ENCODE data around the gene IL18BP.

Gene IL18BP

GRCh38 chr11:72013765-72014711 is 15.3 kb downstream of the IL18BP start:
- no peak for DNase-seq

- no peak for DNase-seq
Observed at GRCh38 chr11:72014761-72015320, 16.1 kb downstream of the IL18BP start.

- DNase-seq, result no peak
Observed at GRCh38 chr11:72015511-72016061, 16.9 kb downstream of the IL18BP start.

GRCh38 chr11:72018171-72018570 is 19.5 kb downstream of the IL18BP start:
- no peak for DNase-seq

- no peak for DNase-seq
Observed at GRCh38 chr11:72023335-72023734, 24.6 kb downstream of the IL18BP start.

- DNase-seq, result no peak
Observed at GRCh38 chr11:72024069-72024754, 25.5 kb downstream of the IL18BP start.

- DNase-seq, result no peak
Observed at GRCh38 chr11:72026090-72026489, 27.4 kb downstream of the IL18BP start.

- no peak for DNase-seq
Observed at GRCh38 chr11:72030472-72031045, 31.9 kb downstream of the IL18BP start.

- peak; percentile 63 for DNase-seq
Observed at GRCh38 chr11:72036687-72037086, 38.0 kb downstream of the IL18BP start.

GRCh38 chr11:72037554-72038311 is 39.0 kb downstream of the IL18BP start:
- DNase-seq, result peak; percentile 34

GRCh38 chr11:72038491-72038890 is 39.8 kb downstream of the IL18BP start:
- no peak for DNase-seq

- DNase-seq, result no peak
Observed at GRCh38 chr11:72039031-72039855, 40.5 kb downstream of the IL18BP start.

- DNase-seq, result no peak
Observed at GRCh38 chr11:72039856-72040401, 41.2 kb downstream of the IL18BP start.

GRCh38 chr11:72040491-72041363 is 42.0 kb downstream of the IL18BP start:
- peak; percentile 79 for DNase-seq

GRCh38 chr11:72041364-72042063 is 42.8 kb downstream of the IL18BP start:
- no peak for DNase-seq

- DNase-seq, result no peak
Observed at GRCh38 chr11:72042064-72042745, 43.5 kb downstream of the IL18BP start.

GRCh38 chr11:72045849-72046248 is 47.1 kb downstream of the IL18BP start:
- DNase-seq, result no peak

GRCh38 chr11:72048766-72049460 is 50.2 kb downstream of the IL18BP start:
- DNase-seq, result no peak
